ENCODE data around the gene HMGN5.

HMGN5 gene

DNA sequence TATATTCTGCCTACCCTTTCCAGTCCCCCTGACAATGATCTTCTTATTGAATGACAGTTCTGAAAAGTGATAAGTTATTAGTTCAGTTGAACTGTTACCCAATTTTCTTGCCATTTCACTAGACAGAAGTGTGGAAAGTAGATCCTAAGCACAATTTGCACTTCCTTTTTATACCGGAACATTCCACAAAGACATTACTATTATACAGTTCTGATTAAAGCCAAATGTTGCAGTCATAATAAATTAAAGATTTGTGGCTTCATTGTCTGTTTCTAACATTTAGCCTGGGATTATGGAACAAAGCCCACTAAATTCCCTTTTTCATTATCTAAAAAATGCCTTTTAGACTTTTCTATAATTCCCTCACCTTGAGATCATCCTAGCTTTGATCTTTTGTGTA lies 14.0 kb upstream of the HMGN5 start:
- no peak overlapping the region for H3K4me3 ChIP-seq
- H3K36me3 ChIP-seq, result peaks cover 10% of the 10 kb centered on the region; the same call in 1 of the 2 replicates
- H4K20me1 ChIP-seq, result 0 out of 2 replicates have a peak, but pooled peaks cover 16% of the 10 kb centered on the region
- no peaks in the 10 kb centered on the region for H3K4me1 ChIP-seq
- no peaks in the 10 kb centered on the region for H3K9me3 ChIP-seq
- H3K27ac ChIP-seq, result no peak overlapping the region
- H3K4me2 ChIP-seq, result no peak overlapping the region
- TF ChIP-seq Cebpa-rat (IDR thresholded peaks at IDR 0.05), result no peak
- H3K9ac ChIP-seq, result no peak overlapping the region
- H3K27me3 ChIP-seq, result peaks cover 28% of the 10 kb centered on the region; the same call in 1 of the 2 replicates

DNA sequence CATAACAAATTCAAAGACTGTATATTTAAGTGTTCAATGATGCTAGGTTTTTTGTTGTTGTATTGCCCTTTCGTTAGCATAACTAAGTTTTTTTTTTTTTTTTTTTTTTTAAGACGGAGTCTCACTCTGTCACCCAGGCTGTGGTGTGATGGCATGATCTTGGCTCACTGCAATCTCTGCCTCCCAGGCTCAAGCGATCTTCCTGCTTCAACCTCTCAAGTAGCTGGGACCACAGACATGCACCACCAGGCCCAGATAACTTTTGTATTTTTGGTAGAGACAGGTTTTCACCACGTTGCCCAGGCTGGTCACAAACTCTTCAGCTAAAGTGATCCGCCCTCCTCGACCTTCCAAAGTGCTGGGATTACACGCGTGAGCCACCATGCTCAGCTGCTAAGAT lies 7.2 kb upstream of the HMGN5 start:
- no peaks in the 10 kb centered on the region for H3K4me1 ChIP-seq
- no peak overlapping the region for H3K27ac ChIP-seq
- no peak overlapping the region for H3K4me3 ChIP-seq
- 0 out of 2 replicates have a peak, but pooled peaks cover 16% of the 10 kb centered on the region for H4K20me1 ChIP-seq
- H3K9ac ChIP-seq, result no peak overlapping the region
- no peak for TF ChIP-seq Cebpa-rat (IDR thresholded peaks at IDR 0.05)
- peaks cover 34% of the 10 kb centered on the region for H3K27me3 ChIP-seq
- no peak overlapping the region for H3K4me2 ChIP-seq
- H3K9me3 ChIP-seq, result peaks cover 5% of the 10 kb centered on the region; the same call in 1 of the 2 replicates
- H3K36me3 ChIP-seq, result peaks cover 22% of the 10 kb centered on the region; the same call in 1 of the 2 replicates

DNA sequence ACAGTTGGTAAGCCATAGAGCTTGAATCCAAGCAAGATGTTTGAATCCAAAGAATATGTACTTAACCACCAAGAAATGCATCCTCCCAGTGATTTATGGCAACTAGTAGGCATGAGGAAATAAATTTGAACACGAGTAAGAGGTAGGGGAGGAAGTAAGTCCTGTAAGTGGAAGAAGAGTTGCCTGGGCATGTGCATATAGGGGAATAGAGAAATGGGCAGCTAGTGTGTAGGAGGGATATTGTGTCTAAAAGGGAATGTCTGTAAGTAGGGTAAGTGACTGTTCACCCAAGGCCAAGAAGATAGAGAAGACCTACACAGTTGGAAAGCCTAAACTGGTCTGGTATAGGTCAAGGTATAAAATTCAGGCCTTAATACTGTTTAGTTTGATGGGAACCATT lies 4.8 kb upstream of the HMGN5 start:
- H3K4me1 ChIP-seq, result no peaks in the 10 kb centered on the region
- H3K36me3 ChIP-seq, result peaks cover 20% of the 10 kb centered on the region; the same call in 1 of the 2 replicates
- H3K27me3 ChIP-seq, result peaks cover 46% of the 10 kb centered on the region
- no peak for TF ChIP-seq Cebpa-rat (IDR thresholded peaks at IDR 0.05)
- H3K4me3 ChIP-seq, result no peak overlapping the region
- peaks cover 5% of the 10 kb centered on the region; the same call in 1 of the 2 replicates for H3K9me3 ChIP-seq
- no peak overlapping the region for H3K4me2 ChIP-seq
- H4K20me1 ChIP-seq, result 0 out of 2 replicates have a peak, but pooled peaks cover 16% of the 10 kb centered on the region
- H3K27ac ChIP-seq, result no peak overlapping the region
- H3K9ac ChIP-seq, result no peak overlapping the region

DNA sequence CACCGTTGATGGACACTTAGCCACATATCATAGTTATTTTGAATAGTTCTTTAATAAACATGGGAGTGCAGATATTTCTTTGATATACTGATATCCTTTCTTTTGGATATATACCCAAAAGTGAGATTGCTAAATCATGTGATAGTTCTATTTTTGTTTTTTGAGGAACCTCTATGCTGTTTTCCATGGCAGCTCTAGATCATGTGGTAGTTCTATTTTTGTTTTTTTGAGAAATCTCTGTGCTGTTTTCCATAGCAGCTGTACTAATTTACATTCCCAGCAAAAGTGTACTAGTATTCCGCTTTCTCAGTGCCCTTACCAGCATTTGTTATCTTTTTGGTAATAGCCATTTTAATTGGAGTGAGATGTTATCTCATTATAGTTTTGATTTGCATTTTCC lies 3.8 kb upstream of the HMGN5 start:
- 0 out of 2 replicates have a peak, but pooled peaks cover 16% of the 10 kb centered on the region for H4K20me1 ChIP-seq
- no peak overlapping the region for H3K4me3 ChIP-seq
- peaks cover 11% of the 10 kb centered on the region; the same call in 1 of the 2 replicates for H3K36me3 ChIP-seq
- peaks cover 5% of the 10 kb centered on the region; the same call in 1 of the 2 replicates for H3K9me3 ChIP-seq
- no peak overlapping the region for H3K9ac ChIP-seq
- peaks cover 51% of the 10 kb centered on the region for H3K27me3 ChIP-seq
- no peak for TF ChIP-seq Cebpa-rat (IDR thresholded peaks at IDR 0.05)
- no peak overlapping the region for H3K27ac ChIP-seq
- H3K4me2 ChIP-seq, result no peak overlapping the region
- no peaks in the 10 kb centered on the region for H3K4me1 ChIP-seq

DNA sequence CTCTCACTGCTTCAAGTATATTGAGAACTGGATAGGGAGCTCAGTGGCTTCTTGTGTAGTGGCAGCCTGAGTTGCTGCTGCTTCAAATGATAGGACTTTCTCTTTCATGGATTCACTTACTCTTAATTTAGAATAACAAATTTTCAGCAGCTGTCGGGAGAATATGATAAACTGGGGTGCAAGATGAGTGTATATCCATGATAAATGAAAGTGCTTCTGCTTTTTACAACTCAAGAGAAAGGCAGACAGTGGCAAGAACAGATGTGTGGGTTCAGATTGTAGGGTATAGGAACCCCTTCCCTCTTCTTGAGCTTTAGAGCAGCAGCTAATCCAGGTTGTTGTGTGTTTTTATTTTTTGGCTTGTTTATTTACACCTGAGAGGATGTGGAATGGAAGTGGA lies 1.2 kb upstream of the HMGN5 start:
- H3K27me3 ChIP-seq, result peaks cover 43% of the 10 kb centered on the region
- peak overlapping the region; percentile 72 for H3K4me3 ChIP-seq
- H3K9me3 ChIP-seq, result peaks cover 5% of the 10 kb centered on the region; the same call in 1 of the 2 replicates
- H3K4me1 ChIP-seq, result no peaks in the 10 kb centered on the region
- H3K4me2 ChIP-seq, result peak overlapping the region; percentile 72
- TF ChIP-seq Cebpa-rat (IDR thresholded peaks at IDR 0.05), result no peak
- H3K36me3 ChIP-seq, result no peaks in the 10 kb centered on the region
- H3K27ac ChIP-seq, result peak overlapping the region; percentile 74
- peak overlapping the region; percentile 78 for H3K9ac ChIP-seq
- 0 out of 2 replicates have a peak, but pooled peaks cover 6% of the 10 kb centered on the region for H4K20me1 ChIP-seq

DNA sequence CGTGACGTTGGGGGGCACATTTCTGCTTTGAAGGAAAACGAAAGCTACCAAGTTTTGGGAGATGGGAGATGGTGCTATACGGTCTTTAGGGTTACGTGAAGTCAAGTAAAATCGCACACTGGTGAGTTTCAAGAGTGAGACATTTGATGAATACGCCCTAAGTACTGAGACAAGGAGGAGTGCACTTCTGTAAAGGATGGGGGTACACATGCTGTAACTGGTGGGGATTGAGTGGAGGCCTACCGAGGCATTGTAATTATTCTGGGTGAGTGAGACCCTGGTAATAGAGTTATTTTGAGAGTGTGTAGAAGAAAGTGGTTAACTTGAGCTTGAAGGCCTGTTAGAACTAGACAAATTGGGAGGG lies 725 bp upstream of the HMGN5 start:
- H4K20me1 ChIP-seq, result 0 out of 2 replicates have a peak, but pooled peaks cover under 1% of the 10 kb centered on the region
- H3K36me3 ChIP-seq, result no peaks in the 10 kb centered on the region
- H3K4me3 ChIP-seq, result peak overlapping the region; percentile 72
- H3K4me2 ChIP-seq, result peak overlapping the region; percentile 72
- no peaks in the 10 kb centered on the region for H3K4me1 ChIP-seq
- peaks cover 5% of the 10 kb centered on the region; the same call in 1 of the 2 replicates for H3K9me3 ChIP-seq
- peak overlapping the region; percentile 78 for H3K9ac ChIP-seq
- peak overlapping the region; percentile 74 for H3K27ac ChIP-seq
- peaks cover 43% of the 10 kb centered on the region for H3K27me3 ChIP-seq
- no peak for TF ChIP-seq Cebpa-rat (IDR thresholded peaks at IDR 0.05)

DNA sequence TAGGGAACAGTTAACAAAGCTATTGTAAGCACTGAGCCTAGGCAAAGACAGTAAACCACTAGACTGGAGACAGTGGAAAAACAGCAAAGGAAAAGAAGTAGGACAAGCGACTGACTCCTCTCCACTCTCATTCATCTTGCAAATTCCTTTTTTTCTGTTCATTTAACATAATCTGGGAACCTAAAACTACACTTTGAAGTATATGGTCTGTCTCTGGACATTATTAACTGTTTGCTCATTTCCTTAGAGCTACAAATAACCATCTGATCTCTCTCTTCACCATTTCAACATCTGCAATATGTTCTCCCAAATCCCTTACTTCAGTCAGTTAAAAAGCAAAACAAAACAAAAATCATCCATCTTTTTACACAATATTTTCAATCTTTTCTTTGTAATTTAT lies 642 bp downstream of the HMGN5 start:
- no peaks in the 10 kb centered on the region for H3K4me1 ChIP-seq
- no peaks in the 10 kb centered on the region for H3K36me3 ChIP-seq
- no peak for TF ChIP-seq Cebpa-rat (IDR thresholded peaks at IDR 0.05)
- peak overlapping the region; percentile 74 for H3K27ac ChIP-seq
- H3K9me3 ChIP-seq, result peaks cover 5% of the 10 kb centered on the region; the same call in 1 of the 2 replicates
- peak overlapping the region; percentile 78 for H3K9ac ChIP-seq
- H3K4me3 ChIP-seq, result peak overlapping the region; percentile 72
- peak overlapping the region; percentile 72 for H3K4me2 ChIP-seq
- peaks cover 43% of the 10 kb centered on the region for H3K27me3 ChIP-seq
- no peaks in the 10 kb centered on the region for H4K20me1 ChIP-seq

DNA sequence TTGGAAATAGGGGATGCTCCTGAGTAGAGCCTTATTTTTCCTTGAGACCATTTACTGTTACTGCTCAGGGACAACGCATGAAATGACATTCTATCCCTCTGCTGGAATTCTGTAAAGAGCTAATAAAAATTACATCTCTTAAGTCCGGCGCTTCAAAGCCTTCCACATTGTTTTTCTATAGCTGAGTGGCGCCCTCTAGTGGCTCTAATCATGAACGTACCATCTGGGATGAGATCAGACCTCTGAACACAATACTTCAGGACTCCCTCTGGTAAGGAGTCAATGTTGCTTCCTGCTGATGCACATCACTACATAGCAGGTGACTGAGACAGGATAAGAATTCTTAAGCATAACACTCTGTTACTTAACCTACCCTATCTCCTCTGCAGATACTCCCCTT lies 6.0 kb downstream of the HMGN5 start:
- TF ChIP-seq Cebpa-rat (IDR thresholded peaks at IDR 0.05), result no peak

DNA sequence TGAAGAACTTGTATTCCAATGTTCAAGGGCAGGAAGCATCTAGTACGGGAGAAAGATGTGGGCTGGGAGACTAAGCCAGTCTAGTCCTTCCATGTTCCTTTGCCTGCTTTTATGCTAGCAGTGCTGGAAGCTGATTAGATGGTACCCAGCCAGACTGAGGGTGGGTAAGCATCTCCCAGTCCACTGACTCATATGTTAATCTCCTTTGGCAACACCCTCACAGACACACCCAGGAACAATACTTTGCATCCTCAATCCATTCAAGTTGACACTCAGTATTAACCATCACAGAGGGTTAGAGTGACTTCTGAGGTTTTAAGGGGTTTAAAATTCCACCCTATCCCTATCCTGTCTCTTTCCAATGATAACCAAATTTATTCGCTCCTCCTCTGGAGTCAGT lies 6.5 kb downstream of the HMGN5 start:
- H4K20me1 ChIP-seq, result no peaks in the 10 kb centered on the region
- peaks cover 30% of the 10 kb centered on the region for H3K27me3 ChIP-seq
- H3K9me3 ChIP-seq, result 0 out of 2 replicates have a peak, but pooled peaks cover 5% of the 10 kb centered on the region
- no peak overlapping the region for H3K9ac ChIP-seq
- no peaks in the 10 kb centered on the region for H3K4me1 ChIP-seq
- no peak overlapping the region for H3K4me2 ChIP-seq
- no peak overlapping the region for H3K27ac ChIP-seq
- no peak for TF ChIP-seq Cebpa-rat (IDR thresholded peaks at IDR 0.05)
- H3K36me3 ChIP-seq, result no peaks in the 10 kb centered on the region
- no peak overlapping the region for H3K4me3 ChIP-seq

More for the DNA sequence above, 6.0 kb downstream of the HMGN5 start:
- Histone ChIP-seq H3K9me3 (0 out of 2 replicates have a peak, but pooled peaks cover 5% of the 10 kb centered on the region), H3K4me1 (no peaks in the 10 kb centered on the region), H3K27me3 (peaks cover 30% of the 10 kb centered on the region), H3K36me3 (no peaks in the 10 kb centered on the region), H3K4me3 (no peak overlapping the region), H3K27ac (no peak overlapping the region), H3K4me2 (no peak overlapping the region), H3K9ac (no peak overlapping the region), H4K20me1 (no peaks in the 10 kb centered on the region)

DNA sequence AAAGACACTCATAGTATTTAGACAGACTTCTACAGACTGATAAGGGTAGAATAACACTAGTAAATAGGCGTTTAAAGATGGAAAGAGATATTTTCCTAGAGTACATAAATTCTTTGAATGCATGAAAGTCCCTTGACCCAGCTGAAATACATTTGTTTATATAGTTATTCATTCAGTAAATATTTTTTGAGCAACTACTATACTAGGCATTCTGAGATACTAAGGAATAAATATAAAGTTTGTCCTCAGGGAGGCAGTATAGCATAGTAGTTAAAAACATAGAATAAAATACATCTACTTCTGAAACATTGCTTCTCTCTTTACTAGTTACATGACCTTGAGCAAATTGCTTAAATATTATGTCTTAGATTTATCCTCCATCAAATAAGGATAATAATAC lies 27.4 kb downstream of the HMGN5 start:
- Histone ChIP-seq H3K4me2 (no peak overlapping the region), H4K20me1 (no peaks in the 10 kb centered on the region), H3K9me3 (no peaks in the 10 kb centered on the region), H3K4me3 (no peak overlapping the region), H3K9ac (no peak overlapping the region), H3K36me3 (no peaks in the 10 kb centered on the region), H3K27me3 (peaks cover 34% of the 10 kb centered on the region), H3K4me1 (no peaks in the 10 kb centered on the region), H3K27ac (no peak overlapping the region)
- TF ChIP-seq Cebpa-rat (IDR thresholded peaks at IDR 0.05), result no peak

Measured in BLaER1 (cell line).